ENCODE data around the gene TET2. TPM values are rescaled to one million over a fixed set of nuclear protein-coding genes. Genes with fewer than 3 reads are reported as not detected.

TET2 gene
- total and polyA plus RNA-seq, 3 experiments from 2014 or later: 13.8 to 28.0 (median 25.8) TPM

- DNase-seq: no peak
- peaks cover 0 to 28% (median 9%) of the 10 kb centered on the region in 3 donors for H3K36me3 Mint-ChIP-seq
- Histone ChIP-seq H3K4me3 (ENCODE audit: low read length) (no peak overlapping the region), H3K4me1 (ENCODE audit: insufficient read depth, low read length) (no peaks in the 10 kb centered on the region), H3K36me3 (ENCODE audit: insufficient read depth, low read length) (no peaks in the 10 kb centered on the region), H3K9me3 (ENCODE audit: low read length) (no peaks in the 10 kb centered on the region), H3K27ac (ENCODE audit: low read depth, low read length) (no peak overlapping the region), H3K27me3 (ENCODE audit: insufficient read depth, low read length, poor library complexity, severe bottlenecking) (no peaks in the 10 kb centered on the region)
- no peak overlapping the region for H3K4me3 Mint-ChIP-seq
- ChIA-PET CTCF (no interaction called here), POLR2A (no interaction called here)
- H3K27ac Mint-ChIP-seq: no peak overlapping the region
- H3K9me3 Mint-ChIP-seq: no peaks in the 10 kb centered on the region
- peaks cover 6 to 26% (median 23%) of the 10 kb centered on the region in 3 donors for H3K4me1 Mint-ChIP-seq
- H3K27me3 Mint-ChIP-seq: no peaks in the 10 kb centered on the region
Observed at GRCh38 chr4:105206214-105206613, 59.5 kb downstream of the TET2 start.

- H3K4me1 ChIP-seq (ENCODE audit: insufficient read depth, low read length): no peaks in the 10 kb centered on the region
- Mint-ChIP-seq H3K9me3 (no peaks in the 10 kb centered on the region), H3K4me1 (peaks cover 6 to 24% (median 21%) of the 10 kb centered on the region in 3 donors), H3K27me3 (no peaks in the 10 kb centered on the region), H3K36me3 (peaks cover 4 to 24% (median 9%) of the 10 kb centered on the region in 3 donors), H3K27ac (no peak overlapping the region), H3K4me3 (no peak overlapping the region)
- H3K9me3 ChIP-seq (ENCODE audit: low read length): no peaks in the 10 kb centered on the region
- H3K4me3 ChIP-seq (ENCODE audit: low read length): no peak overlapping the region
- no peak for DNase-seq
- no peaks in the 10 kb centered on the region for H3K27me3 ChIP-seq (ENCODE audit: insufficient read depth, low read length, poor library complexity, severe bottlenecking)
- CTCF ChIA-PET: no interaction called here
- POLR2A ChIA-PET: no interaction called here
- no peak overlapping the region for H3K27ac ChIP-seq (ENCODE audit: low read depth, low read length)
- H3K36me3 ChIP-seq (ENCODE audit: insufficient read depth, low read length): no peaks in the 10 kb centered on the region
Observed at GRCh38 chr4:105207386-105207785, 60.7 kb downstream of the TET2 start.

GRCh38 chr4:105208561-105208960 lies 61.9 kb downstream of the TET2 start:
- no peaks in the 10 kb centered on the region for H3K36me3 ChIP-seq (ENCODE audit: insufficient read depth, low read length)
- H3K4me3 ChIP-seq (ENCODE audit: low read length): no peak overlapping the region
- Mint-ChIP-seq H3K27me3 (no peaks in the 10 kb centered on the region), H3K36me3 (peaks cover 4 to 29% (median 12%) of the 10 kb centered on the region in 3 donors), H3K27ac (no peak overlapping the region), H3K4me1 (peaks cover 8 to 23% (median 21%) of the 10 kb centered on the region in 3 donors), H3K4me3 (no peak overlapping the region), H3K9me3 (no peaks in the 10 kb centered on the region)
- H3K27me3 ChIP-seq (ENCODE audit: insufficient read depth, low read length, poor library complexity, severe bottlenecking): no peaks in the 10 kb centered on the region
- H3K9me3 ChIP-seq (ENCODE audit: low read length): no peaks in the 10 kb centered on the region
- ChIA-PET CTCF (no interaction called here), POLR2A (no interaction called here)
- DNase-seq: no peak
- no peaks in the 10 kb centered on the region for H3K4me1 ChIP-seq (ENCODE audit: insufficient read depth, low read length)
- no peak overlapping the region for H3K27ac ChIP-seq (ENCODE audit: low read depth, low read length)

GRCh38 chr4:105210916-105211315 lies 64.2 kb downstream of the TET2 start:
- Histone ChIP-seq H3K4me1 (ENCODE audit: insufficient read depth, low read length) (no peaks in the 10 kb centered on the region), H3K4me3 (ENCODE audit: low read length) (no peak overlapping the region), H3K27me3 (ENCODE audit: insufficient read depth, low read length, poor library complexity, severe bottlenecking) (no peaks in the 10 kb centered on the region), H3K27ac (ENCODE audit: low read depth, low read length) (no peak overlapping the region), H3K36me3 (ENCODE audit: insufficient read depth, low read length) (no peaks in the 10 kb centered on the region), H3K9me3 (ENCODE audit: low read length) (no peaks in the 10 kb centered on the region)
- Mint-ChIP-seq H3K4me3 (no peak overlapping the region), H3K27me3 (no peaks in the 10 kb centered on the region), H3K27ac (peak overlapping the region in 1 of 8 donors; percentile 2), H3K4me1 (peaks cover 12 to 39% (median 34%) of the 10 kb centered on the region in 3 donors), H3K9me3 (no peaks in the 10 kb centered on the region), H3K36me3 (peaks cover 4 to 32% (median 17%) of the 10 kb centered on the region in 3 donors)
- DNase-seq: no peak
- ChIA-PET POLR2A (no interaction called here), CTCF (no interaction called here)

GRCh38 chr4:105215609-105216313 lies 69.1 kb downstream of the TET2 start:
- H3K27ac Mint-ChIP-seq: peak overlapping the region in 1 of 8 donors; percentile 8
- no peak overlapping the region for H3K27ac ChIP-seq (ENCODE audit: low read depth, low read length)
- H3K27me3 Mint-ChIP-seq: no peaks in the 10 kb centered on the region
- H3K27me3 ChIP-seq (ENCODE audit: insufficient read depth, low read length, poor library complexity, severe bottlenecking): no peaks in the 10 kb centered on the region
- no peak for DNase-seq
- CTCF ChIA-PET: no interaction called here
- H3K4me1 Mint-ChIP-seq: peaks cover 14 to 47% (median 34%) of the 10 kb centered on the region in 3 donors
- no peaks in the 10 kb centered on the region for H3K4me1 ChIP-seq (ENCODE audit: insufficient read depth, low read length)
- H3K9me3 Mint-ChIP-seq: no peaks in the 10 kb centered on the region
- H3K36me3 Mint-ChIP-seq: peaks cover 8 to 18% (median 17%) of the 10 kb centered on the region in 3 donors
- no peaks in the 10 kb centered on the region for H3K36me3 ChIP-seq (ENCODE audit: insufficient read depth, low read length)
- POLR2A ChIA-PET: no interaction called here
- H3K4me3 ChIP-seq (ENCODE audit: low read length): no peak overlapping the region
- no peak overlapping the region for H3K4me3 Mint-ChIP-seq
- no peaks in the 10 kb centered on the region for H3K9me3 ChIP-seq (ENCODE audit: low read length)

GRCh38 chr4:105225500-105225899 lies 78.8 kb downstream of the TET2 start:
- no peaks in the 10 kb centered on the region for H3K27me3 ChIP-seq (ENCODE audit: insufficient read depth, low read length, poor library complexity, severe bottlenecking)
- H3K27ac ChIP-seq (ENCODE audit: low read depth, low read length): no peak overlapping the region
- ChIA-PET POLR2A (no interaction called here), CTCF (no interaction called here)
- Mint-ChIP-seq H3K27me3 (no peaks in the 10 kb centered on the region), H3K9me3 (peaks cover 0 to 2% (median 0%) of the 10 kb centered on the region in 5 donors), H3K27ac (peak overlapping the region in 3 of 8 donors; percentile 7 to 62 (median 8)), H3K4me3 (no peak overlapping the region), H3K4me1 (peaks cover 23 to 29% (median 23%) of the 10 kb centered on the region in 3 donors), H3K36me3 (peaks cover 0 to 2% (median 2%) of the 10 kb centered on the region in 3 donors)
- H3K36me3 ChIP-seq (ENCODE audit: insufficient read depth, low read length): no peaks in the 10 kb centered on the region
- DNase-seq: no peak
- no peaks in the 10 kb centered on the region for H3K9me3 ChIP-seq (ENCODE audit: low read length)
- H3K4me3 ChIP-seq (ENCODE audit: low read length): no peak overlapping the region
- no peaks in the 10 kb centered on the region for H3K4me1 ChIP-seq (ENCODE audit: insufficient read depth, low read length)

GRCh38 chr4:105227054-105227453 lies 80.4 kb downstream of the TET2 start:
- H3K4me1 ChIP-seq (ENCODE audit: insufficient read depth, low read length): no peaks in the 10 kb centered on the region
- Mint-ChIP-seq H3K27ac (no peak overlapping the region), H3K27me3 (no peaks in the 10 kb centered on the region), H3K36me3 (peaks cover 0 to 3% (median 2%) of the 10 kb centered on the region in 3 donors), H3K9me3 (peaks cover 0 to 2% (median 0%) of the 10 kb centered on the region in 5 donors), H3K4me3 (no peak overlapping the region), H3K4me1 (peaks cover 22 to 29% (median 23%) of the 10 kb centered on the region in 3 donors)
- DNase-seq: no peak
- H3K9me3 ChIP-seq (ENCODE audit: low read length): no peaks in the 10 kb centered on the region
- H3K36me3 ChIP-seq (ENCODE audit: insufficient read depth, low read length): no peaks in the 10 kb centered on the region
- H3K27ac ChIP-seq (ENCODE audit: low read depth, low read length): no peak overlapping the region
- CTCF ChIA-PET: interaction anchor here (1.2 kb wide), 1 partner anchor 30 kb away, joined by 5 read pairs; no protein-coding TSS in a partner anchor
- no peaks in the 10 kb centered on the region for H3K27me3 ChIP-seq (ENCODE audit: insufficient read depth, low read length, poor library complexity, severe bottlenecking)
- no peak overlapping the region for H3K4me3 ChIP-seq (ENCODE audit: low read length)
- POLR2A ChIA-PET: no interaction called here

GRCh38 chr4:105230287-105230686 lies 83.6 kb downstream of the TET2 start:
- no peak overlapping the region for H3K4me3 Mint-ChIP-seq
- Histone ChIP-seq H3K36me3 (ENCODE audit: insufficient read depth, low read length) (no peaks in the 10 kb centered on the region), H3K4me3 (ENCODE audit: low read length) (no peak overlapping the region), H3K9me3 (ENCODE audit: low read length) (no peaks in the 10 kb centered on the region), H3K4me1 (ENCODE audit: insufficient read depth, low read length) (no peaks in the 10 kb centered on the region), H3K27me3 (ENCODE audit: insufficient read depth, low read length, poor library complexity, severe bottlenecking) (no peaks in the 10 kb centered on the region), H3K27ac (ENCODE audit: low read depth, low read length) (no peak overlapping the region)
- ChIA-PET POLR2A (no interaction called here), CTCF (no interaction called here)
- no peaks in the 10 kb centered on the region for H3K9me3 Mint-ChIP-seq
- H3K27ac Mint-ChIP-seq: no peak overlapping the region
- H3K4me1 Mint-ChIP-seq: peaks cover 13 to 20% (median 18%) of the 10 kb centered on the region in 3 donors
- H3K27me3 Mint-ChIP-seq: no peaks in the 10 kb centered on the region
- DNase-seq: no peak
- peaks cover 18 to 22% (median 19%) of the 10 kb centered on the region in 3 donors for H3K36me3 Mint-ChIP-seq

All from CD8-positive, alpha-beta memory T cell (primary cell).